Endothelial cell of umbilical vein (primary cell): ENCODE data around the gene NKAP. TPM values are rescaled to one million over a fixed set of nuclear protein-coding genes. Genes with fewer than 3 reads are reported as not detected.

Experiments
- polyA plus RNA-seq, 4 experiments: library from polyadenylated mRNA; depleted of rRNA in 3 of 4; stranded (reverse) in 3 of 4; unstranded in 1 of 4; fragments of >200 nt; gene quantifications; 2 replicates each; pipeline versions ENCODE4 v1.2.1 to v1.2.3, GENCODE V29; 2011 to 2012; ENCODE audit warnings: missing spikeins in 1 of 4
- total RNA-seq: library from RNA; stranded (reverse); gene quantifications from 2 replicates; pipeline ENCODE4 v1.2.3, GENCODE V29; 2021

The NKAP gene
- total and polyA plus RNA-seq, 2 donors (not counting 3 experiments of a cell fraction or from before 2014, with no cell fraction given), result 2.2 to 8.0 TPM

Other genes with a start within 250 kb of the NKAP start
- not detected in 2 replicates for gene SOWAHD, start 185.2 kb downstream of the NKAP start, total RNA-seq
- gene SOWAHD, start 185.2 kb downstream of the NKAP start, polyA plus RNA-seq, result not detected in 2 replicates
- gene RPL39, start 152.1 kb downstream of the NKAP start, total RNA-seq, result 1,516 and 1,582 TPM in 2 replicates
- 1,285 and 1,305 TPM in 2 replicates for gene RPL39, start 152.1 kb downstream of the NKAP start, polyA plus RNA-seq
- 10.2 and 11.9 TPM in 2 replicates for gene UPF3B, start 90.8 kb downstream of the NKAP start, total RNA-seq
- 2.2 and 3.7 TPM in 2 replicates for gene UPF3B, start 90.8 kb downstream of the NKAP start, polyA plus RNA-seq
- gene RNF113A, start 72.0 kb downstream of the NKAP start, total RNA-seq, result 10.2 and 11.7 TPM in 2 replicates
- 8.7 and 9.4 TPM in 2 replicates for gene RNF113A, start 72.0 kb downstream of the NKAP start, polyA plus RNA-seq
- gene NDUFA1, start 71.9 kb downstream of the NKAP start, total RNA-seq, result 89.9 and 96.3 TPM in 2 replicates
- gene NDUFA1, start 71.9 kb downstream of the NKAP start, polyA plus RNA-seq, result 61.2 and 93.4 TPM in 2 replicates
- gene AKAP14, start 47.9 kb downstream of the NKAP start, total RNA-seq, result not detected in 2 replicates
- not detected in 2 replicates for gene AKAP14, start 47.9 kb downstream of the NKAP start, polyA plus RNA-seq
- not detected in 2 replicates for gene RHOXF2B, start 133.9 kb upstream of the NKAP start, total RNA-seq
- not detected in 2 replicates for gene RHOXF2B, start 133.9 kb upstream of the NKAP start, polyA plus RNA-seq
- not detected in 2 replicates for gene RHOXF1, start 172.2 kb upstream of the NKAP start, total RNA-seq
- gene RHOXF1, start 172.2 kb upstream of the NKAP start, polyA plus RNA-seq, result not detected in 2 replicates
- not detected in 2 replicates for gene RHOXF2, start 214.9 kb upstream of the NKAP start, total RNA-seq
- gene RHOXF2, start 214.9 kb upstream of the NKAP start, polyA plus RNA-seq, result not detected in 2 replicates